Upper lobe of left lung (tissue), 6 donors: ENCODE measurements around the gene SDSL. TPM values are rescaled to one million over a fixed set of nuclear protein-coding genes. Genes with fewer than 3 reads are reported as not detected.

Experiments
- ATAC-seq, 2 donors: fragments of 200-7000 bp; cut with Tn5 transposase; one replicate each; pipeline ENCODE4 v1.9.1; 2022; ENCODE audit warnings: mild to moderate bottlenecking in 2 of 2, moderate library complexity in 2 of 2; ENCODE audit not compliant: low FRiP score in 2 of 2
- DNase-seq, 2 donors: peaks; one replicate each; pipeline ENCODE4 v3.0.0-alpha.2; 2019 to 2020
- H3K27ac ChIP-seq, 4 donors: fragments of 200-600 bp; sonication (generic); one replicate each; pipeline ENCODE4 v1.5.1; 2016 to 2019
- H3K27me3 ChIP-seq, 4 donors: fragments of 200-600 bp; sonication (generic); one replicate each; pipeline ENCODE4 v1.5.1; 2017 to 2019
- H3K36me3 ChIP-seq, 4 donors: fragments of 200-600 bp; sonication (generic); one replicate each; pipeline ENCODE4 v1.5.1; 2016 to 2019
- H3K4me1 ChIP-seq, 4 donors: fragments of 200-600 bp; sonication (generic); one replicate each; pipeline ENCODE4 v1.5.1; 2018 to 2019
- H3K4me3 ChIP-seq, 4 donors: fragments of 200-600 bp; sonication (generic); one replicate each; pipeline ENCODE4 v1.5.1; 2017 to 2019; ENCODE audit warnings: mild to moderate bottlenecking in 2 of 4, moderate library complexity in 1 of 4
- H3K9me3 ChIP-seq, 4 donors: fragments of 200-600 bp; sonication (generic); one replicate each; pipeline ENCODE4 v1.5.1; 2018 to 2019
- EP300 ChIP-seq, 4 donors: sonication (generic); formaldehyde crosslinking; IDR thresholded peaks; one replicate each; pipeline ENCODE4 v1.5.1; 2017; ENCODE audit warnings: antibody characterized with exemption in 4 of 4, control low read depth in 2 of 4
- POLR2A ChIP-seq, 4 donors: fragments of 450-650 bp; IDR thresholded peaks; one replicate each; pipeline ENCODE4 v1.5.1; 2016 to 2017; ENCODE audit warnings: antibody characterized with exemption in 4 of 4, mild to moderate bottlenecking in 2 of 4
- POLR2AphosphoS5 ChIP-seq, 2 donors: sonication (generic); formaldehyde crosslinking; IDR thresholded peaks; one replicate each; pipeline ENCODE4 v1.5.1; 2017; ENCODE audit warnings: antibody characterized with exemption in 2 of 2
- WGBS, 2 donors: methylation state at CpG; one replicate each; pipeline ENCODE4 v1.1.5; 2017 to 2018; 5-methylcytosine and 5-hydroxymethylcytosine counted together
- total RNA-seq, 6 donors: library from RNA; depleted of rRNA in 4 of 6; stranded (reverse); fragments of >200 nt in 4 of 6; gene quantifications; one replicate each; pipeline versions ENCODE4 v1.1.0 to v1.2.1, GENCODE V29; 2016 to 2021
- TF ChIP-seq, protein P1 (sequence below), 6 experiments: fragments of 450-650 bp in 4 of 6; fragments of 200-600 bp in 2 of 6; sonication (generic) in 2 of 6; IDR thresholded peaks; one replicate each; pipeline ENCODE4 v1.5.1; 2016 to 2019; ENCODE audit warnings: antibody characterized with exemption in 6 of 6
- donor health status: DM: no; HTN: no; CAD: no; lungs with moderate emphysema.
- donor health status: DM: no; HTN: yes; CAD: no; lungs with severe emphysema.

Gene SDSL
- total RNA-seq, 6 donors from 2014 or later = 1.1 to 26.9 (median 9.1) TPM

DNA sequence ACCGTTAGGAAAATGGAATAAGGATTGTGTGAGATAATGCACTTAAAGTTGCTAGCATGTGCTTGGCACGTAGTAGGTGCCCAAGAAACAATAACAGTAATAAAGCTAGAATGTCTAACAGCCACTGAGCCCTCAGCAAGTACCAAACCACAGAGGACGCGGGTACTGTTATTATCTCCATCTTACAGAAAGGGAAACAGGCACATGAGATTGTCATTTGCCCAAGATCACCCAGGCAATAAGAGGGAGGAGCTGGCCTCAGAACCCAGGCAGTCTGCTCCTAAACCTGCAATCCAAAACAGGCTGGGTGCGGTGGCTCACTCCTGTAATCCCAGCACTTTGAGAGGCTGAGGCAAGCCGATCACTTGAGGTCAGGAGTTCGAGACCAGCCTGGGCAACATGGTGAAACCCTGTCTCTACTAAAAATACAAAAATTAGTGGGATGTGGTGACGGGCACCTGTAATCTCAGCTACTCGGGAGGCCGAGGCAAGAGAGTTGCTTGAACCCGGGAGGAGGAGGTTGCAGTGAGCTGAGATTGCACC, 13.4 kb upstream of the SDSL start:
- Histone ChIP-seq H3K27ac (no peak overlapping the region), H3K4me1 (peaks cover 0 to 6% (median 2%) of the 10 kb centered on the region in 4 donors), H3K4me3 (no peak overlapping the region), H3K9me3 (no peaks in the 10 kb centered on the region), H3K27me3 (no peaks in the 10 kb centered on the region), H3K36me3 (no peaks in the 10 kb centered on the region)
- DNase-seq (no peak), ATAC-seq (no peak)
- 85 to 86% methylated on average over 11 of the region's 11 CpGs for WGBS, 2 donors
- TF ChIP-seq POLR2A (IDR thresholded peaks at IDR 0.05) (no peak), EP300 (IDR thresholded peaks at IDR 0.05) (no peak), POLR2AphosphoS5 (IDR thresholded peaks at IDR 0.05) (no peak)
- TF ChIP-seq, protein P1, sequence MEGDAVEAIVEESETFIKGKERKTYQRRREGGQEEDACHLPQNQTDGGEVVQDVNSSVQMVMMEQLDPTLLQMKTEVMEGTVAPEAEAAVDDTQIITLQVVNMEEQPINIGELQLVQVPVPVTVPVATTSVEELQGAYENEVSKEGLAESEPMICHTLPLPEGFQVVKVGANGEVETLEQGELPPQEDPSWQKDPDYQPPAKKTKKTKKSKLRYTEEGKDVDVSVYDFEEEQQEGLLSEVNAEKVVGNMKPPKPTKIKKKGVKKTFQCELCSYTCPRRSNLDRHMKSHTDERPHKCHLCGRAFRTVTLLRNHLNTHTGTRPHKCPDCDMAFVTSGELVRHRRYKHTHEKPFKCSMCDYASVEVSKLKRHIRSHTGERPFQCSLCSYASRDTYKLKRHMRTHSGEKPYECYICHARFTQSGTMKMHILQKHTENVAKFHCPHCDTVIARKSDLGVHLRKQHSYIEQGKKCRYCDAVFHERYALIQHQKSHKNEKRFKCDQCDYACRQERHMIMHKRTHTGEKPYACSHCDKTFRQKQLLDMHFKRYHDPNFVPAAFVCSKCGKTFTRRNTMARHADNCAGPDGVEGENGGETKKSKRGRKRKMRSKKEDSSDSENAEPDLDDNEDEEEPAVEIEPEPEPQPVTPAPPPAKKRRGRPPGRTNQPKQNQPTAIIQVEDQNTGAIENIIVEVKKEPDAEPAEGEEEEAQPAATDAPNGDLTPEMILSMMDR (IDR thresholded peaks at IDR 0.05) = no peak

DNA sequence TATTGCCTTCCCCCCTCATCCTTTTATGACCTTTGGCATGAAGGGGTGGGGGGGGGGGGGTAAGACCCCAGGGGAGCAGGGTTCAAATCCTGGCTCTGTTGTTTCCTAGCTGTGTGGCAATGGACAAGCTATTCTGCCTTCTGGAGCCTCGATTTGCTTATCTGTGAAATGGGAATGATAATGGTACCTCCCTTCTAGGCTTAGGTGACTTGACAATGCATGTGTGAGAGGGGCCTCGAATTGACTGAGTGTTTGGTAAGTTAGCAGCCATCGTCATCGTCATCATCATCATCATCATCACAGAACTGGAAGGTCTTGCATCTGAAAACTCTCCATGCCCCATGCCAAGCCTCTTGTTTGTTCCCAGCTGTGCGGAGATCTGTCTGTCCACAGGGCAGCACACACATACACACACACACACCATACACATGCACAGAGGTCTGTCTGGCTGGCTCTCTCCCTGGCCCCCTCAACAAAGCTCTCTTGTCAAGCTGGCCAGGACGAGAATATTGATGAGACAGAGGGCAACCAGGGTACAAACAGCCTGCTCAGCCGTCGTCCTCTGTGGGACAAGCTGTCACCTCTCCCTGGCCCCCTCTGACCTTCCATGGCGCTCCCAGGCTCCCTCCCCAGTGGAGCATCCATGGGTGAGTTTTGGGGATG, 12.6 kb upstream of the SDSL start:
- ATAC-seq = no peak
- Histone ChIP-seq H3K9me3 (no peaks in the 10 kb centered on the region), H3K36me3 (no peaks in the 10 kb centered on the region), H3K4me3 (no peak overlapping the region), H3K27ac (no peak overlapping the region), H3K27me3 (no peaks in the 10 kb centered on the region), H3K4me1 (no peaks in the 10 kb centered on the region)
- TF ChIP-seq EP300 (IDR thresholded peaks at IDR 0.05) (no peak), POLR2AphosphoS5 (IDR thresholded peaks at IDR 0.05) (no peak), POLR2A (IDR thresholded peaks at IDR 0.05) (no peak)
- TF ChIP-seq, protein P1 (IDR thresholded peaks at IDR 0.05) = no peak
- no peak for DNase-seq
- WGBS, 2 donors = 54 to 55% methylated on average over 9 of the region's 9 CpGs

DNA sequence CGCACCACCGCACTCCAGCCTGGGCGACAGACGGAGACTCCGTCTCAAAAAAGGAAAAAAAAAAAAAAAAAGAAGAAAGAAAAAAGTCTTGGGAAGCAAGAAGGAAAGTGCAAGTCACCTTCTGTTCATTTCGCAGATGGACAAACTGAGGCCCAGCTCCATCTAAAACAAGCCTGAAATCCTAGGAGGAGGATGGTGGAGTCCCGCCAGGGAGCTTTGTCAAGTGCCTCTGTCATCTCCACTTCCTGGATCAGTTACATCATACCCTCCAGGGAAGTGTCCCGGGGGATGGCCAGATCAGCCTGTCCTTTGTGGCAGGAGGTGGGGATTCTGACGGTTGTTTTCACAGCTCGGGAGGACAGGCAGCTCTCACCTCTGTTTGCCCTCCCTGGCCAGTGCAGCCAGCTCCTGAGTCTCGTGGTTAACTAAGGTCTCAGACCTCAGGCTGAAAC, 8.7 kb upstream of the SDSL start:
- ATAC-seq (no peak), DNase-seq (peak in 1 of 2 donors; percentile 41)
- Histone ChIP-seq H3K36me3 (no peaks in the 10 kb centered on the region), H3K4me1 (no peaks in the 10 kb centered on the region), H3K27ac (no peak overlapping the region), H3K4me3 (no peak overlapping the region), H3K9me3 (no peaks in the 10 kb centered on the region), H3K27me3 (no peaks in the 10 kb centered on the region)
- WGBS, 2 donors = 54 to 57% methylated on average over 9 to 10 of the region's 11 CpGs
- TF ChIP-seq, protein P1 (IDR thresholded peaks at IDR 0.05) = no peak
- TF ChIP-seq POLR2A (IDR thresholded peaks at IDR 0.05) (no peak), EP300 (IDR thresholded peaks at IDR 0.05) (no peak), POLR2AphosphoS5 (IDR thresholded peaks at IDR 0.05) (no peak)

GRCh38 chr12:113414519-113415038, 7.6 kb upstream of the SDSL start:
- no peak overlapping the region for H3K27ac ChIP-seq
- ATAC-seq = no peak
- DNase-seq = no peak
- no peaks in the 10 kb centered on the region for H3K4me1 ChIP-seq
- WGBS, 2 donors = 83 to 87% methylated on average over 7 to 9 of the region's 9 CpGs
- no peaks in the 10 kb centered on the region for H3K9me3 ChIP-seq
- H3K27me3 ChIP-seq = no peaks in the 10 kb centered on the region
- no peaks in the 10 kb centered on the region for H3K36me3 ChIP-seq
- H3K4me3 ChIP-seq = no peak overlapping the region
- TF ChIP-seq POLR2AphosphoS5 (IDR thresholded peaks at IDR 0.05) (no peak), POLR2A (IDR thresholded peaks at IDR 0.05) (no peak), EP300 (IDR thresholded peaks at IDR 0.05) (no peak)
- TF ChIP-seq, protein P1 (IDR thresholded peaks at IDR 0.05) = no peak
